Stimulated activated CD8-positive, alpha-beta memory T cell treated with anti-CD3 and anti-CD28 coated beads, Interleukin-12 subunit alpha, Interleukin-12 subunit beta, amount 100 ng/mL, for 24 hours (primary cell): ENCODE data around the gene KCNAB1.
"Not testable (repeated sequence)": the region's sequence is repeated elsewhere in the genome, so short reads cannot be mapped to it uniquely, and the experiment has no call there.

Source experiments
- DNase-seq: peaks from one replicate; pipeline ENCODE4 v3.0.0-alpha.2; 2020; ENCODE audit errors: extremely low read depth

KCNAB1 gene

GRCh38 chr3:156120528-156121251 lies at the start of gene KCNAB1:
Gene KCNAB1, plus strand, starts transcription at chr3:156120578.
- DNase-seq: no peak

- no peak for DNase-seq
These were observed 49.3 kb upstream of the KCNAB1 start for GRCh38 chr3:156071031-156071430.

GRCh38 chr3:156072950-156073657 lies 47.3 kb upstream of the KCNAB1 start:
- DNase-seq: not testable (repeated sequence)

- no peak for DNase-seq
These were observed 30.3 kb upstream of the KCNAB1 start for GRCh38 chr3:156090126-156090525.

GRCh38 chr3:156093964-156094363 lies 26.4 kb upstream of the KCNAB1 start:
- no peak for DNase-seq

DNA sequence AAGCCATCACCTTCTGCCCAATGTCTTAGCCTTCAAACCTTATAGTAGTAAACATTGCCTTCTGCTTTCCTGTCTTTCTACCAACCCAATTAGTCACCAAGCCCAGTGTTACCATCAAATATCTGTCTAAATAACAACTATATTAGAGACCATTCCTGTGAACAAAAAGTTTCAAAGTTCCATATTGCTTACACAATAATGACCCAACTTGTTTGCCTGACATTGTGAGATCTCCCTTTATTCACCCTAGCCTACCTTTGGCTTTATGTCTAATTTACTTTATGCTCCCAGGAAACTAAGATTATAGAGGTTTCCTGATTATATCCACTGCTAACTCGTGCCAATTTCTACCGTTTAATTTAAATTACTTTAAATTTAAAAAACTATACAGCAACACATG lies 26.0 kb upstream of the KCNAB1 start:
- no peak for DNase-seq

GRCh38 chr3:156095652-156096051 lies 24.7 kb upstream of the KCNAB1 start:
- not testable (repeated sequence) for DNase-seq

- DNase-seq: no peak
These were observed 21.8 kb upstream of the KCNAB1 start for GRCh38 chr3:156098437-156099035.

GRCh38 chr3:156099348-156099747 lies 21.0 kb upstream of the KCNAB1 start:
- DNase-seq: not testable (repeated sequence)

DNA sequence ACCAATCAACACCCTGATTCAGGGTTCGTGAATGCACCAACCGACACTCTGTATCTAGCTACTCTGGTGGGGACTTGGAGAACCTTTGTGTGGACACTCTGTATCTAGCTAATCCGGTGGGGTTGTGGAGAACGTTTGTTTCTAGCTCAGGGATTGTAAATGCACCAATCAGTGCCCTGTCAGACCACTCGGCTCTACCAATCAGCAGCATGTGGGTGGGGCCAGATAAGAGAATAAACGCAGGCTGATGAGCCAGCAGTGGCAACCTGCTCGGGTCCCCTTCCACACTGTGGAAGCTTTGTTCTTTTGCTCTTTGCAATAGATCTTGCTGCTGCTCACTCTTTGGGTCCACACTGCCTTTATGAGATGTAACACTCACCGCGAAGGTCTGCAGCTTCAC lies 20.4 kb upstream of the KCNAB1 start:
- not testable (repeated sequence) for DNase-seq

GRCh38 chr3:156102267-156102931 lies 18.0 kb upstream of the KCNAB1 start:
- DNase-seq: no peak

GRCh38 chr3:156106721-156107373 lies 13.5 kb upstream of the KCNAB1 start:
- no peak for DNase-seq

DNA sequence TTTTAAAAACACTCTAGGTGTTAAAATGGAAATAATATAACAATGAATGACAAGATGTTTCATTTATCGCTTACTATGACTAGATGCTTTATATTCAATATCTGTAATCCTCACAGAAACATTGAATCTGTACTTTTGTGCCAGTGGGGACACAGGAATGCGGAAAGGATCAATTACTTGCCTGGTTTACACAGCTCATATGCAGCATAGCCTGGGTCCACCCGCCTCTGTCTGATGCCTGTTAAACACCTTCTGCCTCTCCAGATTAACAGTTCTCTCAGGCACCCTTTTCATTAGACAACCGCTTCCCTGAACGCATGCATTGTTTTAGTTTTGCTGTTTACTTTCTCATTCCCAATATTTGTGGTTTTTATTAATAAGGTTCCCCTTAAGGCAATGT lies 12.9 kb upstream of the KCNAB1 start:
- DNase-seq: no peak

DNA sequence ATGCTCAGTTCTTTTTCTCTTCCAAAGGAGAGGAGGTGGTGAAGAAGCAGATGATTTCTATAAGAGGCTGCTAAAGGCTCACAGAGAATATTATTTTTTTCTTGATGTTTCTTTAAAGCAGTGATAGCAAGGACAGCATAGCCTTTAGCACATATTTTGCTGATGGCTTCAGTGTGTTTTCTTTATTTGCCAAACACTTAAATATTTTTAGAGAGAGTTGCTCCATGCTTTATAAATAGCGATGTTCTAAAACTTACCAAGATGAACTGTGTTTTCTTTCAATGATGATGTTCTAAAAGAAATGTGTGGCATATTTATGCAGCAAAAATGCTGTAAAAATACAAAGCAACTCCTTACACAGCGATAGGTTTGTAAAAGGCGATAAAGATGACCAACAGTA lies 11.8 kb upstream of the KCNAB1 start:
- no peak for DNase-seq

DNA sequence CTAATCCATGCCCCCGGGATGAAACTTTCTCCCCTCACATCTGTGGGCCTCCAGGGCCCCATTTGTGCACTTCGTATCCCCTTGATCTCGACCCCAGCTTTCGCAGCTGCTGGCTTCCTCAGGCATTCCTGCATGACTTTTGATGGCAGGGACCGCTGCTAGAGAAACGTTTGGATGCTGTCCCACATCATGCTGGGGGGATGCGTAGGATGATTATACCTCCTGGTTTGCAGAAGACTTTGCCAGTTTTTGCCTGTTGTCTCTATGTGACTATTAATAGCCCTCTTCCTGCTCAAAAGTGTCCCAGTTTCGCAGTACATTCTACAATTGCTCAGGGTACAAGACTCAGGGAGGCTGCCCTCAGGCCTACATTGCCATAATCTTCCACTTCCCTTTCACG lies 10.4 kb upstream of the KCNAB1 start:
- no peak for DNase-seq

GRCh38 chr3:156126467-156126866 lies 6.1 kb downstream of the KCNAB1 start:
- DNase-seq: no peak

DNA sequence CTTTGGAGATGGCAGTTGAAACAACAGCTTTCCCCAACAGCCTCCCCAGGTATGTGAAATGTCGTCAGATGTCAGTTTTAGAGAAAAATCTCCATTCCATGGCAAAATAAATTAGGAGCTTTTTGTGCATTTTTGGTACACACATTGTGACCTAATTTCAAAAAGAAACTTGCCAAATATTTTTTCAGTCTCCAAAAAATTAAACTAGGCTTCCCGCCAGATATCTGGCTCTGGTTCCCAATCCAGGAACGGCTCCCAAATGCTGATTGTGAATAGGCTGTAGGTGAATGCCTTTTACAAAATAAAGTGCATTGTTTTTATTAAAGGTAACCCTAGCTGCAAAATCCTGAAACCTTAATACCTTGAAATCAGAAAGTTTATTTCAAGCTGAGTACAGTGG lies 10.9 kb downstream of the KCNAB1 start:
- DNase-seq: no peak

- no peak for DNase-seq
These were observed 11.4 kb downstream of the KCNAB1 start for GRCh38 chr3:156131799-156132198.

GRCh38 chr3:156132313-156132712 lies 11.9 kb downstream of the KCNAB1 start:
- no peak for DNase-seq

GRCh38 chr3:156133076-156133475 lies 12.7 kb downstream of the KCNAB1 start:
- no peak for DNase-seq

- DNase-seq: no peak
These were observed 15.7 kb downstream of the KCNAB1 start for GRCh38 chr3:156135921-156136638.
